GM03348 (cell line): Measurements from ENCODE around the gene BCAS3.
"Not testable (repeated sequence)": the region's sequence is repeated elsewhere in the genome, so short reads cannot be mapped to it uniquely, and the experiment has no call there.

Source experiments
- DNase-seq: peaks from one replicate; pipeline ENCODE4 v3.0.0; 2012; ENCODE audit warnings: low spot score

BCAS3 gene

GRCh38 chr17:60677308-60678117 is at the start of gene BCAS3:
BCAS3 (plus strand) TSS chr17:60677851.
- DNase-seq: peak; percentile 99

GRCh38 chr17:60628252-60628889 is 49.3 kb upstream of the BCAS3 start:
- no peak for DNase-seq

GRCh38 chr17:60629120-60629519 is 48.5 kb upstream of the BCAS3 start:
- DNase-seq: no peak

GRCh38 chr17:60630352-60630751 is 47.3 kb upstream of the BCAS3 start:
- DNase-seq: peak; percentile 13

- no peak for DNase-seq
Observed at GRCh38 chr17:60631119-60631518, 46.5 kb upstream of the BCAS3 start.

GRCh38 chr17:60637683-60638082 is 40.0 kb upstream of the BCAS3 start:
- DNase-seq: no peak

GRCh38 chr17:60639019-60639330 is 38.7 kb upstream of the BCAS3 start:
- no peak for DNase-seq

GRCh38 chr17:60640503-60640902 is 37.1 kb upstream of the BCAS3 start:
- DNase-seq: peak; percentile 7

- DNase-seq: no peak
Observed at GRCh38 chr17:60641126-60641525, 36.5 kb upstream of the BCAS3 start.

GRCh38 chr17:60641810-60642220 is 35.8 kb upstream of the BCAS3 start:
- DNase-seq: peak; percentile 63

GRCh38 chr17:60645918-60646523 is 31.6 kb upstream of the BCAS3 start:
- DNase-seq: no peak

- DNase-seq: no peak
Observed at GRCh38 chr17:60646701-60647100, 30.9 kb upstream of the BCAS3 start.

GRCh38 chr17:60647705-60648104 is 29.9 kb upstream of the BCAS3 start:
- no peak for DNase-seq

GRCh38 chr17:60652454-60653247 is 25.0 kb upstream of the BCAS3 start:
- DNase-seq: no peak

- DNase-seq: no peak
Observed at GRCh38 chr17:60653569-60653968, 24.1 kb upstream of the BCAS3 start.

- DNase-seq: no peak
Observed at GRCh38 chr17:60656499-60656898, 21.2 kb upstream of the BCAS3 start.

GRCh38 chr17:60659156-60659555 is 18.5 kb upstream of the BCAS3 start:
- no peak for DNase-seq

- DNase-seq: no peak
Observed at GRCh38 chr17:60661489-60661888, 16.2 kb upstream of the BCAS3 start.

GRCh38 chr17:60664022-60664421 is 13.6 kb upstream of the BCAS3 start:
- peak; percentile 62 for DNase-seq

GRCh38 chr17:60665602-60666001 is 12.0 kb upstream of the BCAS3 start:
- no peak for DNase-seq

- DNase-seq: not testable (repeated sequence)
Observed at GRCh38 chr17:60668741-60669140, 8.9 kb upstream of the BCAS3 start.

GRCh38 chr17:60671482-60671881 is 6.2 kb upstream of the BCAS3 start:
- no peak for DNase-seq

GRCh38 chr17:60674637-60675036 is 3.0 kb upstream of the BCAS3 start:
- not testable (repeated sequence) for DNase-seq
